ENCODE results near the gene CNOT8.

DNA sequence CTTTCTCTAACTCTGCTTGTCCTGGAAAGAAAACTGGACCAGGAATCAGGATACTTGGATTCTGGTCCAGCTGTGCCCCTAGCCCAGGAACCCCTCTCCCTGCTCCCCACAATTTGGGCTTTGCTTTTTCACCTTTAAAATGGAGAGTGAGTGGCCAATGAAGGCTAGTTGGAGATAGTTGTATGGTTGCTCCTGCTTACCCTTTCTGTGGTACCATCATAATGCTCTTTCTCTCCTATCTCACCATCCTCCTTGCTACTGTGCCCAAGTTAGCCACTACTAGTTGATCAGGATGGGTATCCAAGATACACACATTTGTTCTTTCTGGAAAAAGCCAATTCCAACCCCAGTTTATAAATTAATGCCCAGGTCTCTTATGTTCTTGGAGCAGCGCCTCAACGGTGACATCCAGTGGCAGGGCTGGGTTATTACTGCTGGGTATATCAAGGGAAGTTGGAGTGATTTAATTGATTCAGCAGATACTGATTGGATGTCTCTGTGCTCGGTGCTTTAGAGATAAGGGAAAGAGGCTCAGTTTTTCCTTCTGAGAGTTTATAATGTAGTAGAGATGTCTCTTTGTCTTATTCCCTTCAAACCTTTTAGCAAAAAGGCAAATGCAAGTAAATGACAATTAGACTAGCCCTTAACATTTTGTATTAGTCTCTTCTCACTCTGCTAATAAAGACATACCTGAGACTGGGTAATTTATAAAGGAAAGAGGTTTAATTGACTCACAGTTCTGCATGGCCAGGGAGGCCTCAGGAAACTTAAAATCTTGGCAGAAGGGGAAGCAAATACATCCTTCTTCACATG, 46.6 kb upstream of the CNOT8 start:
- TF ChIP-seq, protein P1, sequence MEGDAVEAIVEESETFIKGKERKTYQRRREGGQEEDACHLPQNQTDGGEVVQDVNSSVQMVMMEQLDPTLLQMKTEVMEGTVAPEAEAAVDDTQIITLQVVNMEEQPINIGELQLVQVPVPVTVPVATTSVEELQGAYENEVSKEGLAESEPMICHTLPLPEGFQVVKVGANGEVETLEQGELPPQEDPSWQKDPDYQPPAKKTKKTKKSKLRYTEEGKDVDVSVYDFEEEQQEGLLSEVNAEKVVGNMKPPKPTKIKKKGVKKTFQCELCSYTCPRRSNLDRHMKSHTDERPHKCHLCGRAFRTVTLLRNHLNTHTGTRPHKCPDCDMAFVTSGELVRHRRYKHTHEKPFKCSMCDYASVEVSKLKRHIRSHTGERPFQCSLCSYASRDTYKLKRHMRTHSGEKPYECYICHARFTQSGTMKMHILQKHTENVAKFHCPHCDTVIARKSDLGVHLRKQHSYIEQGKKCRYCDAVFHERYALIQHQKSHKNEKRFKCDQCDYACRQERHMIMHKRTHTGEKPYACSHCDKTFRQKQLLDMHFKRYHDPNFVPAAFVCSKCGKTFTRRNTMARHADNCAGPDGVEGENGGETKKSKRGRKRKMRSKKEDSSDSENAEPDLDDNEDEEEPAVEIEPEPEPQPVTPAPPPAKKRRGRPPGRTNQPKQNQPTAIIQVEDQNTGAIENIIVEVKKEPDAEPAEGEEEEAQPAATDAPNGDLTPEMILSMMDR (IDR thresholded peaks at IDR 0.05): peak; percentile 80 to 94 (median 89)
- no peak for TF ChIP-seq POLR2A (IDR thresholded peaks at IDR 0.05)

All from heart left ventricle (tissue), 13 donors.